ENCODE measurements around the gene TIGD6. TPM values are rescaled to one million over a fixed set of nuclear protein-coding genes. Genes with fewer than 3 reads are reported as not detected.

Gene TIGD6
- total RNA-seq, result 2.3 and 4.2 TPM in 2 replicates

GRCh38 chr5:150000256-150000989, at the start of gene TIGD6, which contains the start of gene HMGXB3:
TSS of gene TIGD6 (minus strand) at chr5:150000654. CDS start at chr5:149996348, 4,306 bp downstream.
TSS of gene HMGXB3 (plus strand) at chr5:150000739. CDS start at chr5:150004853, 4,114 bp downstream.

GRCh38 chr5:149960272-149961185, 39.9 kb downstream of the TIGD6 start, which contains the start of gene SLC26A2:
TSS of gene SLC26A2 (plus strand) at chr5:149960758. CDS start at chr5:149977653, 16,895 bp downstream.

DNA sequence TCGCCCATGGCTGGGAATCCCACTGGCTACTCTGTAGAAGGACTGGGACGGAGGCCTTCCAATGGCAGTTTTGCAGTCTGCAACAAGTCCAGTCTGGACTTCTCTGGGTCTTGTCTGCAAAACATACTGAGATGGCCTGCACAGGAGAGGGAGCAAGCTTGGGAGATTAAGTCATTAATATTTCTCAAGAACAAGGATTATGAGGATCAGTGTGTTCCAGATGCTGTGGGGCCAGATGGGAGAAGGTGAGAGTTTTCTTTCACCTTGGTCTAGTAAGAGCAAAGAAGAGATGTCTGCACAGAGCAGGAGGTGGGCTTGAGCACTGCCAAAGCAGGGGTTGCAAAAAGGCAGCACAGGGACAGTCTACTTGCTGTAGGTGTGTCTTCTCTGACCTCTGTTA, 55.8 kb downstream of the TIGD6 start, which contains the start of gene PDE6A:
Gene PDE6A, minus strand, starts transcription at position 128 of the 400 bp plus-strand sequence. Its CDS starts 120 bp downstream, at position 8.

Other genes starting within 250 kb of the TIGD6 start
- gene PDE6A, start 55.9 kb downstream of the TIGD6 start, total RNA-seq, result under 0.01 TPM in 1 of 2 replicates, not detected in the other
- 6.0 and 6.5 TPM in 2 replicates for gene SLC26A2, start 39.9 kb downstream of the TIGD6 start, total RNA-seq
- 37.6 and 43.0 TPM in 2 replicates for gene HMGXB3, start 85 bp upstream of the TIGD6 start, total RNA-seq
- gene CSF1R, start 85.9 kb upstream of the TIGD6 start, total RNA-seq, result under 0.01 TPM in 1 of 2 replicates, not detected in the other
- gene PDGFRB, start 155.2 kb upstream of the TIGD6 start, total RNA-seq, result 0.23 and 3.3 TPM in 2 replicates
- gene CDX1, start 166.1 kb upstream of the TIGD6 start, total RNA-seq, result not detected in 2 replicates
- not detected in 2 replicates for gene SLC6A7, start 189.4 kb upstream of the TIGD6 start, total RNA-seq

All from hair follicular keratinocyte (primary cell).